ENCODE data around the gene SND1.

Gene SND1

DNA sequence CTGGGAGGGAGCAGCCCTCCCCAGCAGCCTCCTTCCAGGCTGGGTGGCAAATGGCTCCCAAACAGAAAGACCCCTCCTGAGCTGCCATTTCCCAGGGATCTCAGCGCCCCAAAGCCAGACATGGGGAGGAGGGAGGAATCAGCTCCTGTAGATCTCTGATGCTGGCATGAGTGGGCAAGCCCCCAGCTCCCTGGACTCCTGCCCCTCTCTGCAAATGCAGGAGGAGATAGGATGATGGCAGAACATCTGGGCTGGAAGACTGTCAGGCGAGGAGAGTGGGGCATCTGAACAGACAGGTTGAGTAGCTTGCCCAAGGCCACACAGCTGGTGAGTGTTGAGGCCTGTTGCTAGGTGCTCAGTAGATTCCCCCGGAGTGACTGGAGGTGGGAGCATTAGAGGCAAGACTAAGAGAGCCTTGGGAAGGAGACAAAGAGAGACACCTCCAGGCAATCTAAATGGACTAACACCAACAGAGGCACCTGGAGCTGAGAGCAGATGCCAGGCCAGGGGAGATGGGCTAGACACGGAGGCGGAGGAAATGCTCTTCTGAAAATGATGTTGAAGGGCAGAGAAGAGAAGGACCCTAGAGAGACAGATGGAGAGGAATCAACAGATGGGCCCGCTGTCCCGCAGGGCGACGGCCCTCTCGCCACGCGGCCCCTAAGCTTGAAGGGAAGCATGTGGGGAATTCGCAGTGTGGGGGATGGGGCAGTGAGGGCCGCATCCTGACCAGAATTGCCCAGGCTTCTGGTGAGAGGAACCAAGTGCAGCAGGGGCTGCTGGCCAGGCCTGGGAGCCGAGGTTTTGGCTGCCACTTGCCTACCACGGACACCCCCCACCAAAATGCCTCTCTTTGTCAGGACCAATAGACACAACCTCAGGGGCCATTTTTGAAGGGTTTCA lies 464.1 kb downstream of the SND1 start:
- no peak for DNase-seq (ENCODE audit: low spot score)

GRCh38 chr7:128116740-128117139 lies 464.7 kb downstream of the SND1 start:
- DNase-seq (ENCODE audit: low spot score) = no peak

- DNase-seq (ENCODE audit: low spot score) = no peak
Measured at GRCh38 chr7:128117691-128118090, 465.7 kb downstream of the SND1 start.

- DNase-seq (ENCODE audit: low spot score) = no peak
Measured at GRCh38 chr7:128119036-128119435, 467.0 kb downstream of the SND1 start.

- no peak for DNase-seq (ENCODE audit: low spot score)
Measured at GRCh38 chr7:128120116-128120515, 468.1 kb downstream of the SND1 start.

- DNase-seq (ENCODE audit: low spot score) = no peak
Measured at GRCh38 chr7:128120976-128121490, 469.0 kb downstream of the SND1 start.

DNA sequence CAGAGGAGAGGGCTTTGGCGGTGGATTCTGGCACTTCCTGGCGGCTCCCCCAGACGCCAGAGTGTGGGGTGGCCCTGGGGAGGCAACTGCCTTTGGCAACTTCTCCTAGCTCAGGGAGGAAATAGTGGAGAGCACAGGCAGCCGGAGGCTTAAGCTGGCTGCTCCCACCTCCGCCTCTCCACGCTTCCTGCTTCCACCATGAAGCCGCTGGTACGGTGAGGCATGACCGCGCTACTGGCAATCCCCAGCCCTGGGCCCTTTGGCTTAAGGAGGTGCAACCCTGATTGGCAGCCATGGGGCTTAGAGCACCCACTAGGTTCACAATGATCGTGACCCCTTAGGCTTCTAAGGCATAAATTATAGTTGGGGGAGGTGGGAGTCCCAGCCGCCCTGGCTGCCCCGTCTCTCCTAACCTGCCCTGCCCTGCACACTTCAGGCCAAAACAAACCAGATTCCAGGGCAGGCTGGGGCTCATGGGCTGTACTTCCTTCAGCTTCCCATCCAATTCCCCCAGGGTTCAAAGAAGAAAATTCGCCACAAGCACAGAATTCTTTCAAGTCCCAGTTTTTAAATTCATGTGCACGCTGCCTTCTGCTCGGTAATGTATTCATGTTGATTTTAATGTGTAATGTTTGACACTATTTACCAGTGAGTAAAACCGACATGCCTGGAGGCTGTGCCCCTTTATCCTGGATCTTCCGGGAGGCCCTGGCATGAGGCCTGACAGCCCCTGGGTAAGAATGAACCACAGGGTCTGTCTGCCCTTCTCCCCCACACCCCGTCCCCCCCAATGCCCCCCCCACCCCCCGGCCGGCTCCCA lies 469.9 kb downstream of the SND1 start:
- DNase-seq (ENCODE audit: low spot score) = no peak

DNA sequence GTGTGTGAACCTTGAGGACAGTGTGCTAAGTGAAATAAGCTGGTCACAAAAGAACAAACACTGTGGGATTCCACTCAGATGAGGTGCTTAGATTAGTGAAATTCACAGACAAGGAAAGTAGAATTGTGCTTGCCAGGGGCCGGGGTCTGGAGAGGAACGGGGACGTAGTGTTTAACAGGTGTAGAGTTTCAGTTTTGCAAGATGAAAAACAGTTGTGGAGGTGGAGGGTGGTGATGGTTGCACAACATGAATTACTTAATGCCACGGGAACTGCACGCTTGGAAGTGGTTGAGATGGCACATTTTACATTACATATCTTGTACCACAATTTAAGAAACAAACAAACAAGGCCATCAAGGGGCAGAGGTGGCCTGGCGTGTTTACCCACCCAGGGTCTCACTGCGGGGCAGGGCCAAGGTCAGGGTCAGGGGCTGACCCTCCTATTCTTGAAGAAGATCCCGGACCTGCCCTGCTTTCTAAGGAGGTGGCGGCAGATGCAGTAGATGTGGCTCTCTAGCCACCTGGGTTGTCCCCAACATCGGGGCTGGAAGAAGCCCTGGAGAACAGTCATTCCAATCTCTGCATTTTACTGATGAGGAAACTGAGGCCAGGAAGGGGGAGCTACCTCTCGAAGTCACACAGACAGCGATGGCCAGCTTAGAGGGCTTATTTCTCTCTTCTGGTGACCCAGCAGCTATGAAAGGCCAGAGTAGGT lies 470.7 kb downstream of the SND1 start:
- DNase-seq (ENCODE audit: low spot score) = no peak

- DNase-seq (ENCODE audit: low spot score) = no peak
Measured at GRCh38 chr7:128123291-128124037, 471.5 kb downstream of the SND1 start.

- no peak for DNase-seq (ENCODE audit: low spot score)
Measured at GRCh38 chr7:128124786-128125185, 472.8 kb downstream of the SND1 start.

DNA sequence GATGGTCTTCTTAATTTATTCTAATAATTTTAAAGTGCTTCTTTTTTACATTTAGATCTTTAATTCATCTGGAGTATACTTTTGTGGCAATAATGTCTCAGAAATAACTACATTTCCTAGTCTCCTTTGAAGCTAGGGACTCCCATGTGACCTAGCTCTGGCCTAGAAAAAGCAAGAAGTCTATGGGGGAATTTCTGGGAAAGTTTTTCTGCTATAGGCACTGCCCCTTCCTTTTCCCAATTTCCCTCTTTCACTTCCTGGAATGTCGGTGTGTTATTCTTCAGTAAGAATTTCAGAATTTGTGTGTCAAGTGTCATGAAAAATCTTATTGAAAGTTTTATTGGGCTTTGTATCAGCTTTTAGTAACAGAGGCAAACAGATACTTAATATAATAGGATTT lies 473.8 kb downstream of the SND1 start:
- DNase-seq (ENCODE audit: low spot score) = no peak

DNA sequence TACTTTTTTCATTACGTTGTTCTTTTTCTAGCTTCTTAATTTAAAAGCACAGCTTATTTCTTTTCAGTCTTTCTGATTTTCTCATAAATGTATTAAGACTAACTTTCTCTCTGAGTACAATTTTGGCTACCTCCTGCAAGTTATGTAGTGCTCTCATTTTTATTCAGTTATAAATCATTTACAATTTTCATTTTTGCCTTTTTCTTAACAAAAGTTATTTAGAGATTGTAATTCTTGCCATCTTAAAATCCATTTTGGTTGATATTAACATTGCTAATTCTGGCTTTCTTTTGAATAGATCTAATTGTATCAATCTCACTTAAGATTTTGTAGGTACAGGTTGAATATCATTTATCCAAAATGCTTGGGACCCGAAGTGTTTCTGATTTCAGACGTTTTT lies 476.4 kb downstream of the SND1 start:
- DNase-seq (ENCODE audit: low spot score) = no peak

DNA sequence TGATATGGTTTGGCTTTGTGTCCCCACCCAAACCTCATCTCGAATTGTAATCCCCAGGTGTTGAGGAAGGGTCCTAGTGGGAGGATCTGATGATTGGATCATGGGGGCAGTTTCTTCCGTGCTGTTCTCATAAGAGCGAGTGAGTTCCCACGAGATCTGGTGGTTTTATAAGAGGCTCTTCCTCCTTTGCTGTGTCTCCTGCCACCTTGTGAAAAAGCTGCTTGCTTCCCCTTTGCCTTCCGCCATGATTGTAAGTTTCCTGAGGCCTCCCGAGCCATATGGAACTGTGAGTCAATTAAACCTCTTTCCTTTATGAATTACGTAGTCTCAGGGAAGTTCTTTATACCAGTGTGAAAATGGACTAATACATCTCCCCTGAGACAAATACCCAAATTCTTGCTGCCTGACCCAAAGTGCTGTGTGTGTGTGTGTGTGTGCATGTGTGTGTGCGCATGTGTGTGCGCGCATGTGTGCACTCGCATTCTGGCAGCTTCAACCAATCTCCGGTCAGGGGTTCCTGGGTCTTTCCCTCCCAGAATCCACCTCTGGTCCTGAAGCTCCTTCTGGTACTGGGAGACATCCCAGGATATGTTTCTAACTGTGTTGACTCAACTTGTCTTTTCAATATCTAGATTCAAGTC lies 477.4 kb downstream of the SND1 start:
- no peak for DNase-seq (ENCODE audit: low spot score)

GRCh38 chr7:128131115-128131514 lies 479.1 kb downstream of the SND1 start:
- no peak for DNase-seq (ENCODE audit: low spot score)

- no peak for DNase-seq (ENCODE audit: low spot score)
Measured at GRCh38 chr7:128131731-128132130, 479.7 kb downstream of the SND1 start.

- DNase-seq (ENCODE audit: low spot score) = no peak
Measured at GRCh38 chr7:128132426-128133069, 480.6 kb downstream of the SND1 start.

DNA sequence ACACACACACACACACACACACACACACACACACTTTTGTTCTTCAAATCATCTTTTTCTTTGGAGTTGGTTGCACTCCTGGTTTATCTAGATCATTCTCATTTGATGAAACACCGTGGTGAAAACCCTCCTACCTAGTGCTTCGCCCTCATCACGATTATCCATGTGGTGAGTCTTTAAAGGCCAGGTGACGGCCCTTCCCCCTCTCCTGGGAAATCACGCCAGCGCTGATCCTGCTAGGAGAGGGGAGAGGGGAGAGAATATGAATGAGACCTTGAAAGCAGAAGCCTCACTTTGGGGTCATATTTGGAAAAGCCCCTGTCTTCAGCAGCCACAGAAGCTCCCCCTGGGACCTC lies 483.1 kb downstream of the SND1 start:
- DNase-seq (ENCODE audit: low spot score) = no peak

- DNase-seq (ENCODE audit: low spot score) = peak; percentile 82
Measured at GRCh38 chr7:128135515-128136214, 483.7 kb downstream of the SND1 start.

DNA sequence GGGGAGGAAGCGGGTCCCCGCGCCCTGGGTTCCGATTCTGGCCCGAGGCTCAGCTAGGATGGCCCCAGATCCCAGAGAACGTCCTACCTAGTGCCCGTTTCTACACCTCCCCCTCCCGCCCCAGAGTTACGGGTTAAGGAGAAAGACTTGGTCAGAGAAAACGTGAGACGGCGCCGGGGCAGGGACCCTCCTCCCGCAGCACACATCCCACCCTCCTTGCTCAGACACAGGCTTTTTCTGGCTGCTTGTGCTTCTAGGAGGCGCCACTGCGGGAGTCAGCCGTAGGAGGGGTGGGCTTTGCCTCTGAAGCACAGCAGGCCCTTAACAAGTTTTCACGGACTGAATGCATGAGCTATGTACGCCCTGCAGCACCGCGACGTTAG lies 484.2 kb downstream of the SND1 start:
- no peak for DNase-seq (ENCODE audit: low spot score)

DNA sequence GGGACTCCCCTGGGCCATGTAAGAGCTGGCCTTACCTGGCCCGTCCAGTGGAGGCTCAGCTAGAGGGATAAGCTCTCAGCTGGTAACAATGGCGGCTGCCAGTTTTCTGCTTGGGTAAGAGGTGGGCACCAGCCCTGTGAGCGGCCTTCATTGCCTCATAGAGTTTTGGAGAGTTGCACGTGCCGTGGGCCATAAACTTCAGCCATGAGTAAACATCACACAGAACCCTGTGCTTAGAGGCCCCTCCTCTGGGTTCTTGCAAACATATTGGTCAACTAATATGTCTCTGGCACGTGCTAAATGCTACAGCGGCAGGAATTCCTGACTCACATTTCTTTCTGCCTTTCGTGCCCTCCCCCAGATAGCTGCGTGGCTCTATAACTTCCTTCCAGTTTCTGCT lies 485.2 kb downstream of the SND1 start:
- peak; percentile 69 for DNase-seq (ENCODE audit: low spot score)
